Measurements from ENCODE around the gene SORBS1.

Gene SORBS1

GRCh38 chr10:95506056-95506737 lies 55.0 kb downstream of the SORBS1 start:
- H3K27me3 ChIP-seq (ENCODE audit: control insufficient read depth in 2 of 2, insufficient read depth in 2 of 2, low read length in 2 of 2) = no peaks in the 10 kb centered on the region
- peaks cover 0 to 4% of the 10 kb centered on the region in 2 donors for H3K4me1 ChIP-seq (ENCODE audit: control insufficient read depth in 2 of 2, insufficient read depth in 2 of 2, low read length in 2 of 2)
- H3K9me3 ChIP-seq (ENCODE audit: control insufficient read depth in 2 of 2, low read length in 2 of 2) = no peaks in the 10 kb centered on the region
- H3K36me3 ChIP-seq (ENCODE audit: control insufficient read depth in 2 of 2, insufficient read depth in 2 of 2, low read length in 2 of 2) = no peaks in the 10 kb centered on the region
- H3K27ac ChIP-seq (ENCODE audit: low read depth in 2 of 2, low read length in 2 of 2) = no peak overlapping the region
- no peak overlapping the region for H3K4me3 ChIP-seq (ENCODE audit: low read length in 2 of 2)
- no peak overlapping the region for H3K9ac ChIP-seq (ENCODE audit: low read depth in 1 of 2, low read length in 2 of 2)

DNA sequence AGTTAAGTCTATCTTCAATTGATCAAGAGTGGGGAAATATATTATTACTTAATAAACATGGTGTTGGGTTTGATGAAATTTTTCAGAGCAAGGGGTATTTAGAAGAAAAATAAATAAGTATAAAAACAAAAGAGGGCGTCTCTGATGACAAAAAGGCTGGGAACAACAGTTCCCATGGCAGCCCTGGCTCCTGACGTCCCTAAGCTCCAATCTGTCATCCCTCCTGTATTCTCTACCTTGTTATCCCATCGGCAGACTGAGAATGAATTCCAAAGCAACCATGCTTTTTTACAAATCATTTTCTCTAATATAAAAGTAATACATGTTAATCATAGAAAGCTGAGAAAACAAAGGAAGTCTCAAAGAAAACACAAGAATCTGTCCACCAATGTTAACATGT lies 55.5 kb downstream of the SORBS1 start:
- Histone ChIP-seq H3K36me3 (ENCODE audit: control insufficient read depth in 2 of 2, insufficient read depth in 2 of 2, low read length in 2 of 2) (no peaks in the 10 kb centered on the region), H3K27ac (ENCODE audit: low read depth in 2 of 2, low read length in 2 of 2) (no peak overlapping the region), H3K9ac (ENCODE audit: low read depth in 1 of 2, low read length in 2 of 2) (no peak overlapping the region), H3K9me3 (ENCODE audit: control insufficient read depth in 2 of 2, low read length in 2 of 2) (no peaks in the 10 kb centered on the region), H3K27me3 (ENCODE audit: control insufficient read depth in 2 of 2, insufficient read depth in 2 of 2, low read length in 2 of 2) (no peaks in the 10 kb centered on the region), H3K4me1 (ENCODE audit: control insufficient read depth in 2 of 2, insufficient read depth in 2 of 2, low read length in 2 of 2) (peaks cover 0 to 5% of the 10 kb centered on the region in 2 donors), H3K4me3 (ENCODE audit: low read length in 2 of 2) (no peak overlapping the region)

DNA sequence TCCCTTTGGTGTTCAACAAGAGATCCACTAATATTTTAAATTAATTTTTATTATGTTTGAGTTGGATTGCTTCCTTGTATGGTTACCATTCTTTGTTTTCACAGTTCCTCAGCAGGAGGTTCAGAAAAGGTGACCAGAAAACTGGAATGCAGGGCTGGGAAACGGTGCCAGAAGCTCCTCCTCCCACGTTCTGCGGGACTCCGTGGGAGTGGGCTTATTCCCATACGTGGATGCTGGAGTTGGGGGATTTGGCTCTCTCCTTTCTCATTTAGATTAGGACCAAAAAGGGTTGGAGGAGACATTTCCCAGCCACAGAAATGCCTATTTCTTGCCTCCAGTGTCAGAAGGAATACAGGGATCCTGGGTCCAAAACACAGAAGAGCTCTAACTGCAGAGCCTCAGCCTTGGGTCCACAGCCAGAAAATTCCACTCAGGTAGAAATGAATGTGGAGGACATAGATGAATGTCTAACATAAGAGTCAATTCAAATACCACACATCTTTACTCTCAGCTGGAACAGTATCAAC lies 56.0 kb downstream of the SORBS1 start:
- Histone ChIP-seq H3K9me3 (ENCODE audit: control insufficient read depth in 2 of 2, low read length in 2 of 2) (no peaks in the 10 kb centered on the region), H3K4me1 (ENCODE audit: control insufficient read depth in 2 of 2, insufficient read depth in 2 of 2, low read length in 2 of 2) (peaks cover 0 to 6% of the 10 kb centered on the region in 2 donors), H3K27ac (ENCODE audit: low read depth in 2 of 2, low read length in 2 of 2) (peak overlapping the region in 1 of 2 donors; percentile 20), H3K36me3 (ENCODE audit: control insufficient read depth in 2 of 2, insufficient read depth in 2 of 2, low read length in 2 of 2) (no peaks in the 10 kb centered on the region), H3K27me3 (ENCODE audit: control insufficient read depth in 2 of 2, insufficient read depth in 2 of 2, low read length in 2 of 2) (no peaks in the 10 kb centered on the region), H3K9ac (ENCODE audit: low read depth in 1 of 2, low read length in 2 of 2) (no peak overlapping the region), H3K4me3 (ENCODE audit: low read length in 2 of 2) (no peak overlapping the region)

DNA sequence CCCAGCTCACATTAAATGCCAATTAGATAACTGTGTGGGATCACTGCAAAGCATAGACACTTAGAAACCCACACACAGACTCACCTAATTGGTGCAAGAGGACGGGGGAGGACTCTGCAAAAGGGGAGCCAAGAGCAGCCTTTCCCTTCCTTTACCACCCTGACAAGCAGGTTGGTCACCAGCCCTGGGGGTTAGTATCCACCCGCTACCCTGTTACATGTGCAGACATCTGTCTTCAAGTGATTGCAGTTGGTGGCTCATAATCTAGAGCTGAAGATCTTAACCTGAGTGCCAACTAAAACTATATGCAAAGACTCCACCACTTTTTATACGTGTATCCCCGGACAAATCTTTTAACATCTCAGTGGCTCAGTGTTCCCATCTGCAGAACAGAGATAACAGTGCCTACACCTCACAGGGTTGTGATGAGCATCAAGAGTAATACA lies 56.9 kb downstream of the SORBS1 start:
- no peak overlapping the region for H3K4me3 ChIP-seq (ENCODE audit: low read length in 2 of 2)
- peaks cover 0 to 6% of the 10 kb centered on the region in 2 donors for H3K4me1 ChIP-seq (ENCODE audit: control insufficient read depth in 2 of 2, insufficient read depth in 2 of 2, low read length in 2 of 2)
- H3K27me3 ChIP-seq (ENCODE audit: control insufficient read depth in 2 of 2, insufficient read depth in 2 of 2, low read length in 2 of 2) = no peaks in the 10 kb centered on the region
- no peak overlapping the region for H3K9ac ChIP-seq (ENCODE audit: low read depth in 1 of 2, low read length in 2 of 2)
- H3K9me3 ChIP-seq (ENCODE audit: control insufficient read depth in 2 of 2, low read length in 2 of 2) = no peaks in the 10 kb centered on the region
- H3K27ac ChIP-seq (ENCODE audit: low read depth in 2 of 2, low read length in 2 of 2) = no peak overlapping the region
- no peaks in the 10 kb centered on the region for H3K36me3 ChIP-seq (ENCODE audit: control insufficient read depth in 2 of 2, insufficient read depth in 2 of 2, low read length in 2 of 2)

DNA sequence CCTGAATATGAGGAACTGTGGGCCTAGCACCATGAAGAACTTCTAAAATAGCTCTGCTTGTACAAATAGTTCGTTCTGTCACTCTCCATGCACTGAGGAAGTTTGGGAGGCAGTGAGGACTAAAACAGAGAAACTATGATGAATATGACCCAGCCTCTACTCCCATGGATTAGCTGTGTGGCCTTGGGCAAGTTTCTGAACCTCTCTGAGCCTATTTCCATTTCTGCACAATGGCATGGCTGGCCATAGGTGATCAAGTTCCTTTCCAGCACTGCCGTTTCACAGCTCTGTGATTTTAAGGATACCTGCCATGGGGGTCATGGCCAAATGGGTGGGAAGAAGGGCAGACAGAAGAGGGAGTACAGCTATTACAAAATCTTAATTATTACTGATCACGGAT lies 57.6 kb downstream of the SORBS1 start:
- H3K36me3 ChIP-seq (ENCODE audit: control insufficient read depth in 2 of 2, insufficient read depth in 2 of 2, low read length in 2 of 2) = no peaks in the 10 kb centered on the region
- H3K27me3 ChIP-seq (ENCODE audit: control insufficient read depth in 2 of 2, insufficient read depth in 2 of 2, low read length in 2 of 2) = no peaks in the 10 kb centered on the region
- H3K9me3 ChIP-seq (ENCODE audit: control insufficient read depth in 2 of 2, low read length in 2 of 2) = no peaks in the 10 kb centered on the region
- no peak overlapping the region for H3K4me3 ChIP-seq (ENCODE audit: low read length in 2 of 2)
- no peak overlapping the region for H3K9ac ChIP-seq (ENCODE audit: low read depth in 1 of 2, low read length in 2 of 2)
- peaks cover 0 to 6% of the 10 kb centered on the region in 2 donors for H3K4me1 ChIP-seq (ENCODE audit: control insufficient read depth in 2 of 2, insufficient read depth in 2 of 2, low read length in 2 of 2)
- peak overlapping the region in 1 of 2 donors; percentile 18 for H3K27ac ChIP-seq (ENCODE audit: low read depth in 2 of 2, low read length in 2 of 2)

DNA sequence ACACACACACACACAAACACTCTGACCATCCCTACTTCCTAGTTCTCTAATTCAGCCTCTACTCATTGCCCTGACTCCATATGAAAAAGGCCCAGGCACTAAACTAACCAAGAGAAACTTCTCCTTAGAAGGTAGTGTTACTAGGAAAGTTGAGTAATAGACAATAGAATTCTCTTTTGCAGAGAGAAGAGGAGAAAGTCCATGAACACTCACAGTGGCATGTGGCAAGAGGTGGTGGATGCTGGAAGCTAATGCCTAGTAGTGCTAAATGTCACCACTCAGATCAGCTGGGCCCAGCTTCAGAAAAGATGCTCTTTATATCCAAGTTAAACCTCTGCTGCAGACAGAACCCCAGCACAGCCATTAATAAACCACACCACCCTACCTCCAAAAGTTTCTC lies 58.2 kb downstream of the SORBS1 start:
- H3K27ac ChIP-seq (ENCODE audit: low read depth in 2 of 2, low read length in 2 of 2) = peak overlapping the region in 1 of 2 donors; percentile 18
- no peak overlapping the region for H3K9ac ChIP-seq (ENCODE audit: low read depth in 1 of 2, low read length in 2 of 2)
- no peak overlapping the region for H3K4me3 ChIP-seq (ENCODE audit: low read length in 2 of 2)
- no peaks in the 10 kb centered on the region for H3K9me3 ChIP-seq (ENCODE audit: control insufficient read depth in 2 of 2, low read length in 2 of 2)
- no peaks in the 10 kb centered on the region for H3K36me3 ChIP-seq (ENCODE audit: control insufficient read depth in 2 of 2, insufficient read depth in 2 of 2, low read length in 2 of 2)
- H3K27me3 ChIP-seq (ENCODE audit: control insufficient read depth in 2 of 2, insufficient read depth in 2 of 2, low read length in 2 of 2) = no peaks in the 10 kb centered on the region
- peaks cover 0 to 6% of the 10 kb centered on the region in 2 donors for H3K4me1 ChIP-seq (ENCODE audit: control insufficient read depth in 2 of 2, insufficient read depth in 2 of 2, low read length in 2 of 2)

DNA sequence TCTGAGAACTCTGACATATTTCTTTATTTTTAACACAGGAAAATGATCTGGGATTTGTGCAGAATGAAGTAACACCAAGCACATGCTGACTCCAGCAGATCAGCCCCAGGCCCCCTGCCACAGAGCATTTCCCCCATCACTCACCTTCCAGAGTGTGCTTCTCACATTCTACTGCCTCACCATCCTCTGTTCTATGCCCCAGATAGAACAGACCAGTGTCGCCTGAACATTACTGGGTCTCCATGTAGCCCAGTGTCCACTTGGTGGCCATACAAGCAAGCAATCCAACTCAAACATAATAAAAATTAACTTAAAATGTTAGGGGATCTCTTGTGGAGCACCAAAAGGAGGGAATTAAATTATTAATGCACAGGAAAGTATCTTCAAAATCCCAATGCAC lies 58.8 kb downstream of the SORBS1 start:
- H3K27ac ChIP-seq (ENCODE audit: low read depth in 2 of 2, low read length in 2 of 2) = no peak overlapping the region

GRCh38 chr10:95501203-95502094 lies 59.7 kb downstream of the SORBS1 start:
- Histone ChIP-seq H3K9me3 (ENCODE audit: control insufficient read depth in 2 of 2, low read length in 2 of 2) (no peaks in the 10 kb centered on the region), H3K36me3 (ENCODE audit: control insufficient read depth in 2 of 2, insufficient read depth in 2 of 2, low read length in 2 of 2) (no peaks in the 10 kb centered on the region), H3K9ac (ENCODE audit: low read depth in 1 of 2, low read length in 2 of 2) (no peak overlapping the region), H3K4me1 (ENCODE audit: control insufficient read depth in 2 of 2, insufficient read depth in 2 of 2, low read length in 2 of 2) (peaks cover 0 to 6% of the 10 kb centered on the region in 2 donors), H3K27ac (ENCODE audit: low read depth in 2 of 2, low read length in 2 of 2) (no peak overlapping the region), H3K27me3 (ENCODE audit: control insufficient read depth in 2 of 2, insufficient read depth in 2 of 2, low read length in 2 of 2) (no peaks in the 10 kb centered on the region), H3K4me3 (ENCODE audit: low read length in 2 of 2) (no peak overlapping the region)

More for the DNA sequence above, 58.8 kb downstream of the SORBS1 start:
- Histone ChIP-seq H3K4me1 (ENCODE audit: control insufficient read depth in 2 of 2, insufficient read depth in 2 of 2, low read length in 2 of 2) (peaks cover 0 to 6% of the 10 kb centered on the region in 2 donors), H3K27me3 (ENCODE audit: control insufficient read depth in 2 of 2, insufficient read depth in 2 of 2, low read length in 2 of 2) (no peaks in the 10 kb centered on the region), H3K4me3 (ENCODE audit: low read length in 2 of 2) (no peak overlapping the region), H3K9me3 (ENCODE audit: control insufficient read depth in 2 of 2, low read length in 2 of 2) (no peaks in the 10 kb centered on the region), H3K9ac (ENCODE audit: low read depth in 1 of 2, low read length in 2 of 2) (no peak overlapping the region), H3K36me3 (ENCODE audit: control insufficient read depth in 2 of 2, insufficient read depth in 2 of 2, low read length in 2 of 2) (no peaks in the 10 kb centered on the region)

DNA sequence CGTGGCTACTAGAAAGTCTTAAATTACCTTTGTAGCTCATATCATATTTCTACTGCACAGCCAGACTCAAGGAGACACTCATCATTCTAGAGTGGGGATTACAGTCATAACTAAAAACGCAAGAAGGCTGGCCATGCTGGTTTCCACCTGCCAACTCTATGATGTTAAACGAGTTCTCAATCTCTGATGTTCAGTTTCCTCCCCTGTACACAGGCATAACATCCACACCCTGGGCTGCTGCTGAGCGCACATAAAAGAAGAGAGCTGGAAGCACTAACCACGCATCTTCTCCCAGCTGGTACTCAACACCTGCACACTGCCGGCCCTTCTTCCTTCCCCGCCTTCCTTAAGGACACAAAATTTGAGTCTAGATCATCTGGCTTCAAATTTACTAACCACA lies 60.5 kb downstream of the SORBS1 start:
- H3K4me1 ChIP-seq (ENCODE audit: control insufficient read depth in 2 of 2, insufficient read depth in 2 of 2, low read length in 2 of 2) = peaks cover 0 to 6% of the 10 kb centered on the region in 2 donors
- no peaks in the 10 kb centered on the region for H3K27me3 ChIP-seq (ENCODE audit: control insufficient read depth in 2 of 2, insufficient read depth in 2 of 2, low read length in 2 of 2)
- no peaks in the 10 kb centered on the region for H3K36me3 ChIP-seq (ENCODE audit: control insufficient read depth in 2 of 2, insufficient read depth in 2 of 2, low read length in 2 of 2)
- no peak overlapping the region for H3K9ac ChIP-seq (ENCODE audit: low read depth in 1 of 2, low read length in 2 of 2)
- no peak overlapping the region for H3K4me3 ChIP-seq (ENCODE audit: low read length in 2 of 2)
- H3K9me3 ChIP-seq (ENCODE audit: control insufficient read depth in 2 of 2, low read length in 2 of 2) = no peaks in the 10 kb centered on the region
- no peak overlapping the region for H3K27ac ChIP-seq (ENCODE audit: low read depth in 2 of 2, low read length in 2 of 2)

- Histone ChIP-seq H3K4me1 (ENCODE audit: control insufficient read depth in 2 of 2, insufficient read depth in 2 of 2, low read length in 2 of 2) (peaks cover 0 to 6% of the 10 kb centered on the region in 2 donors), H3K36me3 (ENCODE audit: control insufficient read depth in 2 of 2, insufficient read depth in 2 of 2, low read length in 2 of 2) (no peaks in the 10 kb centered on the region), H3K9ac (ENCODE audit: low read depth in 1 of 2, low read length in 2 of 2) (no peak overlapping the region), H3K27ac (ENCODE audit: low read depth in 2 of 2, low read length in 2 of 2) (no peak overlapping the region), H3K9me3 (ENCODE audit: control insufficient read depth in 2 of 2, low read length in 2 of 2) (no peaks in the 10 kb centered on the region), H3K4me3 (ENCODE audit: low read length in 2 of 2) (no peak overlapping the region), H3K27me3 (ENCODE audit: control insufficient read depth in 2 of 2, insufficient read depth in 2 of 2, low read length in 2 of 2) (no peaks in the 10 kb centered on the region)
Measured at GRCh38 chr10:95500097-95500496, 61.1 kb downstream of the SORBS1 start.

Data from mucosa of rectum (tissue), 2 donors.